Endothelial cell of umbilical vein (primary cell): ENCODE measurements around the gene SAMD7. TPM values are rescaled to one million over a fixed set of nuclear protein-coding genes. Genes with fewer than 3 reads are reported as not detected.

Experiments
- BruUV-seq: library from RNA; stranded (reverse); fragments of 400-500 nt; replicated peaks from 2 replicates; lab custom pipeline; 2021; lab: Mats Ljungman, UMichigan
- CTCF ChIA-PET: fragments of 300-600, 350-600 bp; sonication (Branson Sonifier 250); formaldehyde crosslinking; loops from one replicate; lab custom pipeline; 2021; ENCODE audit warnings: antibody characterized with exemption, inconsistent platforms; lab: Charles Lee
- POLR2A ChIA-PET: fragments of 300-600, 350-600 bp; sonication (Branson Sonifier 250); formaldehyde crosslinking; loops from one replicate; lab custom pipeline; 2021; ENCODE audit warnings: antibody characterized with exemption, inconsistent platforms; lab: Charles Lee
- DNase-seq: peaks from one replicate; pipeline ENCODE4 v3.0.0-alpha.2; 2011; ENCODE audit warnings: low read depth, low spot score
- FAIRE-seq: peaks from 2 replicates; lab custom pipeline; 2011; peaks lifted over from hg19 to GRCh38; lab: Jason Lieb, UNC
- H2AFZ ChIP-seq: 2 replicates; pipeline ENCODE4 v1.6.0; 2012; ENCODE audit warnings: low read depth, low read length, control low read depth, inconsistent platforms
- H3K27ac ChIP-seq: 2 replicates; pipeline ENCODE4 v1.5.1; 2011; ENCODE audit warnings: low read depth, mild to moderate bottlenecking, control low read depth, low read length, moderate library complexity; ENCODE audit not compliant: insufficient read depth
- H3K27me3 ChIP-seq, 2 experiments: 2 replicates each; pipeline versions ENCODE4 v1.6.0 to v1.6.1; 2011; ENCODE audit warnings: low read length in 2 of 2, mixed read lengths in 1 of 2; ENCODE audit not compliant: control insufficient read depth in 2 of 2, insufficient read depth in 2 of 2
- H3K36me3 ChIP-seq, 2 experiments: 2 replicates in 1 of 2; 3 replicates in 1 of 2; pipeline ENCODE4 v1.5.1; 2011; ENCODE audit warnings: low read length in 2 of 2, mild to moderate bottlenecking in 1 of 2, moderate library complexity in 1 of 2; ENCODE audit not compliant: control insufficient read depth in 2 of 2, insufficient read depth in 2 of 2; ENCODE audit errors: extremely low read depth in 1 of 2
- H3K4me1 ChIP-seq: 3 replicates; pipeline ENCODE4 v1.5.1; 2011; ENCODE audit warnings: mild to moderate bottlenecking, low read length; ENCODE audit not compliant: control insufficient read depth, insufficient read depth; ENCODE audit errors: extremely low read depth
- H3K4me2 ChIP-seq: 2 replicates; pipeline ENCODE4 v1.6.1; 2011; ENCODE audit warnings: low read length, control low read depth, mixed read lengths; ENCODE audit not compliant: insufficient read depth
- H3K4me3 ChIP-seq, 3 experiments: fragments of 200-600 bp in 1 of 3; sonication (generic), shearing (Covaris generic) in 1 of 3; replicated peaks in 1 of 3; 2 replicates each; pipeline ENCODE4 v1.5.1; 2011 to 2016; ENCODE audit warnings: control low read depth in 3 of 3, low read length in 3 of 3, mild to moderate bottlenecking in 2 of 3, inconsistent platforms in 1 of 3, low read depth in 1 of 3, moderate library complexity in 1 of 3; ENCODE audit not compliant: insufficient read depth in 1 of 3
- H3K79me2 ChIP-seq: 2 replicates; pipeline ENCODE4 v1.6.0; 2012; ENCODE audit warnings: low read length, inconsistent platforms; ENCODE audit not compliant: control insufficient read depth, insufficient read depth
- H3K9ac ChIP-seq: replicated peaks from 2 replicates; pipeline ENCODE3; 2011; ENCODE audit warnings: low read length, control low read depth; ENCODE audit not compliant: insufficient read depth; ENCODE audit errors: extremely low read depth
- H3K9me1 ChIP-seq: replicated peaks from 3 replicates; pipeline ENCODE4 v1.6.0; 2011; ENCODE audit warnings: mild to moderate bottlenecking, low read length; ENCODE audit not compliant: control insufficient read depth, insufficient read depth; ENCODE audit errors: extremely low read depth
- H3K9me3 ChIP-seq: replicated peaks from 2 replicates; pipeline ENCODE4 v1.5.1; 2012; ENCODE audit warnings: low read length, inconsistent platforms; ENCODE audit not compliant: control insufficient read depth, insufficient read depth
- H4K20me1 ChIP-seq: replicated peaks from 2 replicates; pipeline ENCODE3; 2011; ENCODE audit warnings: mild to moderate bottlenecking, low read length; ENCODE audit not compliant: control insufficient read depth, insufficient read depth; ENCODE audit errors: extremely low read depth
- EZH2 ChIP-seq: IDR thresholded peaks from 2 replicates; pipeline ENCODE4 v1.6.1; 2012; ENCODE audit warnings: borderline replicate concordance, low read depth, mild to moderate bottlenecking, moderate library complexity, low read length, inconsistent platforms; ENCODE audit not compliant: severe bottlenecking
- FOS ChIP-seq: IDR thresholded peaks from 2 replicates; pipeline ENCODE4 v1.6.1; 2011; ENCODE audit warnings: mild to moderate bottlenecking, low read length, moderate library complexity, borderline replicate concordance; ENCODE audit not compliant: insufficient read depth
- GATA2 ChIP-seq: IDR thresholded peaks from 2 replicates; pipeline ENCODE4 v1.7.0; 2011; ENCODE audit warnings: low read depth, mild to moderate bottlenecking, moderate library complexity, mixed read lengths, low read length; ENCODE audit not compliant: insufficient read length, insufficient read depth
- JUN ChIP-seq: IDR thresholded peaks from 2 replicates; pipeline ENCODE4 v1.6.1; 2011; ENCODE audit warnings: borderline replicate concordance, low read depth; ENCODE audit not compliant: insufficient read length, insufficient read depth
- MYC ChIP-seq: IDR thresholded peaks from one replicate; pipeline ENCODE4 v1.6.1; 2011; ENCODE audit warnings: mild to moderate bottlenecking, low read depth, low read length
- POLR2A ChIP-seq: IDR thresholded peaks from 2 replicates; pipeline ENCODE4 v1.6.1; 2012; ENCODE audit warnings: low read depth, mild to moderate bottlenecking, control low read depth, low read length
- POLR2AphosphoS5 ChIP-seq: IDR thresholded peaks from 2 replicates; pipeline ENCODE4 v1.6.1; 2012; ENCODE audit warnings: low read depth, mild to moderate bottlenecking, control low read depth, low read length, moderate library complexity; ENCODE audit not compliant: insufficient read depth
- dilution Hi-C: fragments of 300-500 bp; cut with MboI; formaldehyde crosslinking; loops from one replicate; pipeline ENCODE4 v1.15.0; 2019; ENCODE audit warnings: low sequenced_read_pairs; ENCODE audit not compliant: extremely low pct_ligation_motif_present
- intact Hi-C: fragments of 100-400 bp; cut with micrococcal nuclease; formaldehyde crosslinking; loops from one replicate; pipeline ENCODE4 v1.10.0; 2022
- polyA plus RNA-seq, 4 experiments: library from polyadenylated mRNA; depleted of rRNA in 3 of 4; stranded (reverse) in 3 of 4; unstranded in 1 of 4; fragments of >200 nt; gene quantifications; 2 replicates each; pipeline versions ENCODE4 v1.2.1 to v1.2.3, GENCODE V29; 2011 to 2012; ENCODE audit warnings: missing spikeins in 1 of 4
- total RNA-seq: library from RNA; stranded (reverse); gene quantifications from 2 replicates; pipeline ENCODE4 v1.2.3, GENCODE V29; 2021
- TF ChIP-seq, protein P1 (sequence below): IDR thresholded peaks from 2 replicates; pipeline ENCODE4 v1.6.1; 2011; ENCODE audit not compliant: insufficient read depth, insufficient read length
- TF ChIP-seq, protein P2 (sequence below), 2 donors: IDR thresholded peaks; 1 replicate in 1 of 2; 2 replicates in 1 of 2; pipeline ENCODE4 v1.5.1; 2011; ENCODE audit warnings: low read length in 2 of 2, mild to moderate bottlenecking in 2 of 2, moderate library complexity in 2 of 2, control low read depth in 1 of 2, inconsistent platforms in 1 of 2, low read depth in 1 of 2; ENCODE audit not compliant: insufficient read depth in 1 of 2; ENCODE audit errors: extremely low read depth in 1 of 2

Gene SAMD7
- total and polyA plus RNA-seq, 2 donors (not counting 3 experiments of a cell fraction or from before 2014, with no cell fraction given) = not detected

DNA sequence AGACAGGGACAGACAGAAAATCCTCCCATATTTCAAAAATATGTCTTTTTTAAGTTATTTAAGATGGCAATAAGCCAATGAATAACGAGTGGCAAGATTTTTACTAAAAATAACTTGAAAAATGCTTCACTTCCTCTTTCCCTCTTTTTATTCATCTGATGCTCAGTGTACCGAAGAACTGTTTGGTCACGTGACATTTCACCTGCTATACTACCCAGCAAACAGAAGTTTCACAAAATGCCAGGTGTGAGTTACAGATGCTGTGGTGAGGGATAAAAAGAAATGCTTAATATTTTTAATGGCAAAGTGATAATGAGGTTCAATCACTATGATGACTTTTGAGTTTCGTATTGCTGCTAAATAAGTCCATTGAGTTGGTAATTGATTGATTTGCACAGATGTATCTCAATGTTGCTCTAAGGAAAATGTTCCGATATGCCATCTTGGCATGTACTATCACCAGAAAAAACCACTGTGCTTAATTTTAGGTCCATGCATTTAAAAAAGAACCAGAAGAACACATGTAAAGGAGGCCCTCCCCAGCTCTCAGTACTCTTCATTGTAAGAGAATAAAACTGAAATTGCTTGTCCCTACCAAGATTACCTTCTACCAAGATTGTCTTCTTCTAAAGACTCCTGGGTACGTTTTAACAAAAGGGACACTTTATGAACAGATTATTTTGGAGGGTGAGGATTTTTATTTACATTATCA, 29.3 kb downstream of the SAMD7 start:
- H3K4me2 ChIP-seq = no peak overlapping the region
- FAIRE-seq (no peak), DNase-seq (no peak)
- BruUV-seq = no TSS peak
- CTCF ChIA-PET = no interaction called here
- intact Hi-C loops (no loop called here), dilution Hi-C loops (no loop called here)
- H3K9me3 ChIP-seq = no peaks in the 10 kb centered on the region
- no peak overlapping the region for H3K4me3 ChIP-seq
- TF ChIP-seq, protein P1, sequence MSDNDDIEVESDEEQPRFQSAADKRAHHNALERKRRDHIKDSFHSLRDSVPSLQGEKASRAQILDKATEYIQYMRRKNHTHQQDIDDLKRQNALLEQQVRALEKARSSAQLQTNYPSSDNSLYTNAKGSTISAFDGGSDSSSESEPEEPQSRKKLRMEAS = no peak
- TF ChIP-seq POLR2AphosphoS5 (no peak), JUN (no peak), GATA2 (no peak), POLR2A (no peak), MYC (no peak), FOS (no peak), EZH2 (no peak)
- TF ChIP-seq, protein P2, sequence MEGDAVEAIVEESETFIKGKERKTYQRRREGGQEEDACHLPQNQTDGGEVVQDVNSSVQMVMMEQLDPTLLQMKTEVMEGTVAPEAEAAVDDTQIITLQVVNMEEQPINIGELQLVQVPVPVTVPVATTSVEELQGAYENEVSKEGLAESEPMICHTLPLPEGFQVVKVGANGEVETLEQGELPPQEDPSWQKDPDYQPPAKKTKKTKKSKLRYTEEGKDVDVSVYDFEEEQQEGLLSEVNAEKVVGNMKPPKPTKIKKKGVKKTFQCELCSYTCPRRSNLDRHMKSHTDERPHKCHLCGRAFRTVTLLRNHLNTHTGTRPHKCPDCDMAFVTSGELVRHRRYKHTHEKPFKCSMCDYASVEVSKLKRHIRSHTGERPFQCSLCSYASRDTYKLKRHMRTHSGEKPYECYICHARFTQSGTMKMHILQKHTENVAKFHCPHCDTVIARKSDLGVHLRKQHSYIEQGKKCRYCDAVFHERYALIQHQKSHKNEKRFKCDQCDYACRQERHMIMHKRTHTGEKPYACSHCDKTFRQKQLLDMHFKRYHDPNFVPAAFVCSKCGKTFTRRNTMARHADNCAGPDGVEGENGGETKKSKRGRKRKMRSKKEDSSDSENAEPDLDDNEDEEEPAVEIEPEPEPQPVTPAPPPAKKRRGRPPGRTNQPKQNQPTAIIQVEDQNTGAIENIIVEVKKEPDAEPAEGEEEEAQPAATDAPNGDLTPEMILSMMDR (IDR thresholded peaks at IDR 0.05; ENCODE audit: extremely low read depth in 1 of 2, insufficient read depth in 1 of 2, low read depth in 1 of 2, low read length in 2 of 2) = no peak
- H2AFZ ChIP-seq = no peak overlapping the region
- POLR2A ChIA-PET = no interaction called here
- H3K9me1 ChIP-seq = no peaks in the 10 kb centered on the region
- no peak overlapping the region for H3K27ac ChIP-seq
- peaks cover 4% of the 10 kb centered on the region for H3K4me1 ChIP-seq
- H3K27me3 ChIP-seq = peaks cover 9 to 15% of the 10 kb centered on the region in 2 experiments
- no peaks in the 10 kb centered on the region for H3K36me3 ChIP-seq
- H4K20me1 ChIP-seq = no peaks in the 10 kb centered on the region
- H3K79me2 ChIP-seq = no peaks in the 10 kb centered on the region
- no peak overlapping the region for H3K9ac ChIP-seq
